Measurements from ENCODE around the gene CLOCK.

Gene CLOCK

GRCh38 chr4:55543858-55544257 is 2.9 kb downstream of the CLOCK start:
- no peak for DNase-seq (ENCODE audit: low spot score)

DNA sequence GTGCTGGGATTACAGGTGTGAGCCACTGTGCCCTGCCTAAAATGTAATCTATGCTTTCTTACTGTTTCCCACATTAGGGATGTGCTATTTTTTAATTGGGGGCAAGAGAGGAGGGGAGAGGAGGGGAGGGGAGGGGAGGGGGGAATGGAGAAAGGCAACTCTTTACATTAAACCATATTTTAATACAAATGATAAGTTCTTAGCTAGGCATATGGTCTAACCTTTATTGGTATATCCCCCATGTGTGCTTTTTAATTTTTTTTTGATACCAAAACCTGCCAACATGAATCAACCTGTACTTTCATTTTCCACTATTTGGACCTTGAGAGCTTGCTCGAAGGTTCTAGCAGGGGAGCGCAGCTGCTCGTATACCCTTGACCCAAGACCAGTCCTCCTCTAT is 6.4 kb downstream of the CLOCK start:
- no peak for DNase-seq (ENCODE audit: low spot score)

DNA sequence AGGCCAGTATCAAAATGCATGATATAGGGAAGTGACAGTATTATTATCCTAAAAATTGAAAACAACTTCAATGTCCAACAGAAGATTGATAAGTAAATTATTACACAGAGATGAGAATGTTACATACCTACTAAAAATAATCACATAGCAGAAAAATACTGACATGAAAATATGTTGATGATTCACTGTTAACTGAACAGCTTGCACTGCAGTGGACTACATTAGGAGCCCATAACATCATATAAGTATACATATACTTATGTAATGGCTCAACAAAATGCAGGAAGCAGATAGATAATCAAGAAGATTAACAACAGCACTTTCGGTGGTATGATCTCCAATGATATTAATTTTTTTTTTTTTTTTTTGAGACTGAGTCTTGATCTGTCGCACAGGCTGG is 7.1 kb downstream of the CLOCK start:
- no peak for DNase-seq (ENCODE audit: low spot score)

DNA sequence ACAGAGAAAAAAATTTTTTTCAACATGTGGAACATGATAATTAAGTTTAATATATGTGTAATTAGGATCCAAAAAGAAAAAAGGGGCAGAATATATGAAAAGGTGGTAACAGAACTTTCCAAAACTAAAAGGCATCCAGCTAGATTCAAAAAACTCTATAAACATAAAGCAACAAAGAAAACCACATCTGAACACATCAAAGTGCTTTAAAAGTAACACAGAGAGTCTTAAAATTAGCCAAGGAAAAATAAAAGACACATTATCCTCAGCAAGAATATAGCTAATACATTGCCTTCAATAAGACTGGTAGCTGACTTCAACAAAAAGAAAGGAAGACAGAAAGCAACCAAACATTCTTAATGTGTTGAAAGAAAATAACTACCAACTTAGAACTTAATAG is 8.2 kb downstream of the CLOCK start:
- no peak for DNase-seq (ENCODE audit: low spot score)

GRCh38 chr4:55534306-55534705 is 12.4 kb downstream of the CLOCK start:
- no peak for DNase-seq (ENCODE audit: low spot score)

GRCh38 chr4:55530691-55531090 is 16.0 kb downstream of the CLOCK start:
- DNase-seq (ENCODE audit: low spot score) = no peak

GRCh38 chr4:55530167-55530566 is 16.5 kb downstream of the CLOCK start:
- no peak for DNase-seq (ENCODE audit: low spot score)

DNA sequence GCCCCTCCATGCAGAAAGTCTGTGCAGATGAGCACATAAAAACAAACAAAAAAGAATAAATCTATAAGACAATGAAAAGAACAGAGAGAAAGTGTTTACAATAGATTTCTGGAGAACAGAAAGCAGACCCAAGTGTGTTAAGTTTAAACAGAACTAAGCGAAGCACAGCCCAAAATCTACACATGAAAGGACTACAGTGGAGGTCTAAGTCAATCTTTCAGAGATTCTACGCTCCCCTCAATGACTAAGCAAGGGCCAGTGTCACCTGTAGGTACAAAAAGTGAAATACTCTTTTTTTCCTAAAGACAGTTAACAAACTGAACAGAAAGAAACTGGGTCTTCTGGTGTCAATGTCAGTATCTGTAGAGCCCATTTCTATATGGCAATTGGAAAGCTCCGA is 18.2 kb downstream of the CLOCK start:
- DNase-seq (ENCODE audit: low spot score) = no peak

DNA sequence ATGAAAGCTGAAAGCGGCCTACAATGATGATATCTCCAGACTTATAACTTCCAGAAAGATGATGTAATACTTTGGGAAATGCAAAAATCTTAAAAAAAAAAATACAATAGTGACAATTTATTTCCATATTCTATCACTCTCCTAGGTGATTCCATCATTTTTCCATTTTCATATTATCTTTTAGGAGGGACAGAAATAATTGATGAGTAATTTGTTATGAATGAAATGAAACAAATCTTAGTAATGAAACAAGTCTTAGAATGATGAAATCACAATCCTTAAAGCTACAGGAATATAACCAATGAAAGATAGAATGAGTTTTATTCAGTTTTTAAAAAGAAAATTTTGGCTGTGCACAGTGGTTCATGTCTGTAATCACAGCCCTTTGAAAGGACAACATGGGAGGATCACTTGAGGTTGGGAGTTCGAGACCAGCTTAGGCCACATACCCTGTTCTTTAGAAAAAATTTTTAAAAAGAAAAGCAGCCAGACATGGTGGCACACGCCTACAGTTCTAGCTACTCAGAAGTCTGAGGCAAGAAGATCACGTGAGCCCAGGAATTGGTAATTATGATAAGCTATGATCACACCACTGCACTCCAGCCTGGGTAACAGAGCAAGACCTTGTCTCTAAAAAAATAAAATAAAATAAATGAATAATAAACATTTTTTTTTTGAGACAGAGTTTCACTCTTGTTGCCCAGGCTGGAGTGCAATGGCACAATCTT is 21.7 kb downstream of the CLOCK start:
- no peak for DNase-seq (ENCODE audit: low spot score)

DNA sequence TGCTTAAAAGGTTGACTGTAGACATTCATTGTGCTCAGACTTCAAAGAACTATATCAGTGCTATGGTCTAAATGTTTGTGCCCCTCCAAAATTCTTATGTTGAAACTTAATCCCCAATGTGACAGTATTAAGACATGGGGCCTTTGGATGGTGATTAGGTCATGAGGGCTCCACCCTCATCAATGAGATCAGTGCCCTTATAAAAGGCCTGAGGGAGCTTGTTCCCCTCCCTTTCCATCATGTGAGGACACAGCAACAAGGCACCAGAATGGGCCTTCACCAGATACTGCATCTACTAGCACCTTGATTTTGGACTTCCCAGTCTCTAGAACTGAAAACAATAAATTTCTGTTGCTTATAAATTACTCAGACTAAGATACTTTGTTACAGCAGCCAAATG is 28.3 kb downstream of the CLOCK start:
- no peak for DNase-seq (ENCODE audit: low spot score)

DNA sequence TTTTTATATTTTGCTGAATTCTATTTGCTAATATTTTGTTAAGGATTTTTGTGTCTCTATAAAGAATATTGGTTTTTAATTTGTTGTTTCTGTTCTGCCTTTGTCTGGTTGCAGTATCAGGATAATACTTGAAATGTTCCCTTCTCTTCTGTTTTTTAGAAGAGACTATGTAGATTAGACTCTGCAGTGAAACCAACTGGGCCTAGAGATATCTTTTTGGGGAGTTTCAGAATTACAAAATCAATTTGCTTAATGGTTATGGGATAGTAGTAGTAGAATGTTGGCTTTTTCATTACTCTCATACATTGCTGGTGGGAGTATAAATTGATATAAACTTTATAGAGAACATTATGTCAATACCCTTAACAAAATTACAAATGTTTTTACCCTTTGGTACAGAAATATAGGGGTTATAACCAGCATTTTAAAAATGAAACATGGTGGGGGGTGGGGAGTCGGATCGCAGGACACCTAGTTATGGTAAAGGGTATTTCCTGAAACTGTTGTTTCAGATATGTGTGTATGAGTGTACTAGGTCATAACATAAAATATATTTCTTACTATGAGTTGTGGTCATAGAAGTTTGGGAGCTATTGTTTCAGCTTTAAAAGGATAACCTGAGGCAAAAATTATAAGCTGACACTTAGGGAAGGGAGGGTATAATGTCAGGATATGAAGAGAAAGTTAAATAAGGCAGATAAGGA is 29.0 kb downstream of the CLOCK start:
- no peak for DNase-seq (ENCODE audit: low spot score)

GRCh38 chr4:55512922-55513571 is 33.7 kb downstream of the CLOCK start:
- no peak for DNase-seq (ENCODE audit: low spot score)

DNA sequence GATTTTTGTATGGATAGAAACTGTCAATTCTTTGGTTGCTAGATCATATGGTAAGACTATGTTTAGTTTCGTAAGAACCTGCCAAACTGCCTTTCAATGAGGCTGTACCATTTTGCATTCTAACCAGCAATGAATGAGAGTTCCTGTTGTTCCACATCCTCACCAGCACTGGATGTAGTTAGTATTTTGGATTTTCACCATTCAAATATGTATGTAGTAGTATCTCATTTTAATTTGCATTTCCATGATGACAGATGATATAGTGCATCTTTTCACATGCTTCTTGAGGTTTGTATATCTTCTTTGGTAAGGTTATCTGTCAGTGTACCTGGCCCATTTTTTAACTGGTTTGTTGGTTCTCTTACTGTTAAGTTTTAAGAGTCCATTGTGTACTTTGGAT is 34.6 kb downstream of the CLOCK start:
- DNase-seq (ENCODE audit: low spot score) = no peak

DNA sequence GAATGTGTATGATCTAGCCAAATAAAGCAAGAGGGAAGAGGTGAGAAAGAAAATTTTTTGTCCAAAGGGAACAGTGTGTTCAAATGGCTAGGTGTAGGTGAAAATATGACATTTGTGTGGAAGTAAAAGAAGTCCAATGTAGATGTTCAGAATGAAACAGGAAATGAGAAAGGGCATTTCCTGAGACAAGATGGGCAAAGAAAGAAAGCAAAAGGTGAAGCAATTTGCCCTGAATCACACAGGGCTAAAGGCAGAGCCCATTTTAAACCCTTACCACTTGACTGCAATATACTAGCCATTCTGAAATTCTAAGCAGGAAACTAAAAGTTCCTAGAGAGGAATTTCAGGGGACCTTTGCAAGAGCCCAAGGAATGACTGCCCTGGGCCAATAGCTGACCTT is 36.0 kb downstream of the CLOCK start:
- DNase-seq (ENCODE audit: low spot score) = no peak

GRCh38 chr4:55509266-55509665 is 37.4 kb downstream of the CLOCK start:
- DNase-seq (ENCODE audit: low spot score) = no peak

DNA sequence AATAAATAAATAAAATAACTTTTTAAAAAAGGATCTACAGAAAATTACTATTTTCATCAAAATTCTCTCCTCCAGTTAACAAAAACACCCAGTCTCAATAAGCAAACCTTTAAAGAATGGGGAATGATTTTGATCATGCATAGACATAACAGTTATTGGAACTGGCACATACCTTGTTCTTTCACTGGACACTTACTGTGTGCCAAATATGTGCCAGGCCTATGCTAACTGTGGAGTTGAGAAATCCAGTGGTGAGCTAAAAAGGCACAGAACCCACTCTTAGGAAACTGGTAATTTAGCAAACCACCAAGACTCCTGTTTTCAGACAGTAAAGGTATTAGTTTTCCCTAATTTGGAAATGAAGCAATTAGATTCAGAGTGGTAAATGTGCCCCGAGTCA is 39.1 kb downstream of the CLOCK start:
- no peak for DNase-seq (ENCODE audit: low spot score)

GRCh38 chr4:55503169-55503568 is 43.5 kb downstream of the CLOCK start:
- no peak for DNase-seq (ENCODE audit: low spot score)

DNA sequence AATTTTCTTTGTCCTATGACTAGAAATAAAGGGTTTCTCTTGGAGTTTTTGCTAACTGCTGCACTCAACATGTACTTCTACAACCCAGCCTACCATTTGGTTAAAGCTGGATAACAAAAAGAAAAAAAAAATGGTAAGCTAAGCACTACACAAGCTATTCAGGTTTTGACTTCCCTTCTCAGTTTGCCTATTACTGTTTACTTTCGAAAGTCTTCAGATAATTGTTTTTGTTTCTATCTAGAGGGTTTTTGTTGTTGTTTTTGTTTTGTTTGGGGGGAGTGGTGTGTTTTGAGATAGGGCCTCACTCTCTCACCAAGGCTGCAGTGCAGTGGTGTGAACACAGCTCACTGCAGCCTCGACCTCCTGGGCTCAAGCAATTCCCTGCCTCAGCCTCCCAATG is 46.6 kb downstream of the CLOCK start:
- no peak for DNase-seq (ENCODE audit: low spot score)

DNA sequence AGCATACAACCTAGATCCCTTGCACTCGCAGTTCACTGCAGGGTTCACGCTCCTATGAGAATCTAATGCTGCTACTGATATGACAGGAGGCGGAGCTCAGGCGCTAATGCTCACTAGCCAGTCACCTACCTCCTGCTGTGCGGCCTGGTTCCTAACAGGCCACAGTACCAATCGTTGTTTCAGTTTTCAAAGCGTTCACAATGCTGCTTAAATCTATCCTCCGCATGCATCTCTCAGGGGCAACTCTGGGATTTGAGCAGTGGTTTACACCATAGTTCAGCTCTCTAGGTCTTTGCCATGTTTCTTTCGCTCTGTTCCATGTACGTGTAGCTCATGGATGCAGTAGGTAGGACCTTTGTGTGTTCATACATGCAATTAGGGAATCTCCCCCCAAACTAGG is 47.2 kb downstream of the CLOCK start:
- DNase-seq (ENCODE audit: low spot score) = no peak

- DNase-seq (ENCODE audit: low spot score) = no peak
These were observed 48.7 kb downstream of the CLOCK start for GRCh38 chr4:55498051-55498450.

- no peak for DNase-seq (ENCODE audit: low spot score)
These were observed 55.2 kb downstream of the CLOCK start for GRCh38 chr4:55491486-55491885.

DNA sequence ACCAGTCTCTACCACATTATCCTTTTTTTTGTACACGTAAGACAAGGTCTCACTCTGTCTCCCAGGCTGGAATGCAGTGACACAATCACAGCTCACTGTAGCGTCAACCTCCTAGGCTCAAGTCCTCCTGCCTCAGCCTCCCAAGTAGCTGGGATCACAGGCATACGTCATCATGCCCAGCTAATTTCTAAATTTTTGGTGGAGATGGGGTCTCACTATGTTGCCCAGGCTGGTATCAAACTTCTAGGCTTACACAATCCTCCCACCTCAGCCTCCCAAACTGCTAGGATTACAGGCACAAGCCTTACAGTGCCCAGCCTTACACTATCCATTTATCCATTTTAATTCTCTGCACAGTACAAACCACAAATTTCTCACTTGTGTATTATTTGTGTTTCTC is 58.0 kb downstream of the CLOCK start:
- DNase-seq (ENCODE audit: low spot score) = no peak

DNA sequence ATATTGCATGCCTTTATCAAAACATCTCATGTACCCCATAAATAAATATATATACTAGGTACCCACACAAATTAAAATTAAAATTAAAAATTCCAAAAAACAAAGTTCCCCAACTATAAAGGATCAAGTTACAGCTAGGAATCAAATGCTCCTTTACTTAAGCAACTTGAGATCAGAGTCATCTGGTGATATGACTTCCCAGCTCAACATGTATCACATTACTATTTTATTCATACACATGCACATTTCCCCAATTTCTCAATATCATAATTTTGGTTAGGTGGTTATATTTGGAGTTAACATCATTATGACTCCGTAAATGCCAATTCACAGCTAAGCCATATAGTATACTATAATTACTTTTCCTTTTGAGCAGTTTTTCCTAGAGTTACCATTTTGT is 60.9 kb downstream of the CLOCK start:
- DNase-seq (ENCODE audit: low spot score) = no peak
